HG03565 (cell line): ENCODE data around the gene GSG1L.

ENCODE experiments used
- ATAC-seq: cut with Tn5 transposase; IDR thresholded peaks from one replicate; pipeline ENCODE4 v1.9.1; 2021; ENCODE audit warnings: mild to moderate bottlenecking, moderate library complexity; ENCODE audit not compliant: unreplicated experiment

The GSG1L gene

GRCh38 chr16:27764869-27765675 lies 298.4 kb downstream of the GSG1L start:
- no peak for ATAC-seq

GRCh38 chr16:27764427-27764826 lies 299.1 kb downstream of the GSG1L start:
- ATAC-seq = no peak

GRCh38 chr16:27762441-27762840 lies 301.1 kb downstream of the GSG1L start:
- ATAC-seq = no peak

- ATAC-seq = no peak
These were observed 301.7 kb downstream of the GSG1L start for GRCh38 chr16:27761816-27762215.

GRCh38 chr16:27760789-27761176 lies 302.7 kb downstream of the GSG1L start:
- no peak for ATAC-seq

- no peak for ATAC-seq
These were observed 303.3 kb downstream of the GSG1L start for GRCh38 chr16:27759967-27760788.

GRCh38 chr16:27759301-27759871 lies 304.1 kb downstream of the GSG1L start:
- no peak for ATAC-seq

GRCh38 chr16:27758544-27758943 lies 305.0 kb downstream of the GSG1L start:
- no peak for ATAC-seq

GRCh38 chr16:27756206-27756970 lies 307.1 kb downstream of the GSG1L start:
- no peak for ATAC-seq

- ATAC-seq = no peak
These were observed 308.5 kb downstream of the GSG1L start for GRCh38 chr16:27754788-27755690.

- no peak for ATAC-seq
These were observed 310.0 kb downstream of the GSG1L start for GRCh38 chr16:27753563-27753962.

GRCh38 chr16:27752241-27752640 lies 311.3 kb downstream of the GSG1L start:
- no peak for ATAC-seq

- no peak for ATAC-seq
These were observed 311.8 kb downstream of the GSG1L start for GRCh38 chr16:27751676-27752075.

GRCh38 chr16:27751233-27751632 lies 312.3 kb downstream of the GSG1L start:
- no peak for ATAC-seq

- ATAC-seq = no peak
These were observed 313.6 kb downstream of the GSG1L start for GRCh38 chr16:27749946-27750345.

- no peak for ATAC-seq
These were observed 314.0 kb downstream of the GSG1L start for GRCh38 chr16:27749547-27749875.

GRCh38 chr16:27748868-27749546 lies 314.5 kb downstream of the GSG1L start:
- ATAC-seq = no peak

- ATAC-seq = no peak
These were observed 315.6 kb downstream of the GSG1L start for GRCh38 chr16:27747946-27748345.

- no peak for ATAC-seq
These were observed 317.2 kb downstream of the GSG1L start for GRCh38 chr16:27746076-27746855.
